ENCODE results near the gene IRGC.

IRGC gene

GRCh38 chr19:43691755-43692154, 24.1 kb upstream of the IRGC start:
- DNase-seq = no peak

GRCh38 chr19:43692385-43692784, 23.5 kb upstream of the IRGC start:
- DNase-seq = no peak

DNA sequence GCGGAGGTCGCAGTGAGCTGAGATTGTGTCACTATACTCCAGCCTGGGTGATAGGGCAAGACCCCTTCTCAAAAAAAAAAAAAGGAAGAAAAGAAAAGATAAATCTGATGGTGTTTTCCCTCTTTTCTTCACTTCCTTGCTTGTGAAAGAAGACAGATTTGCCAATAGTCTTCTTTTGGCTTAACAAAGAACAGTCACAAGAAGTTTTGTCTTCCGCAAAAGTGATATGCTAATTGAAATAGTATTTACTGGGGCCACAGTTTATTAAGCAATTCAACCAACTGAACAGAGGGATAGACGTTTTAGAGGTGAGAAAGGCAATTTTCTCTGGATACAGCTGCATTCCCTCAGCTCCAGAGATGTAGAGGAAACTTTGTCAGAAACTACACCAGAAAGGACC, 23.0 kb upstream of the IRGC start:
- no peak for DNase-seq

DNA sequence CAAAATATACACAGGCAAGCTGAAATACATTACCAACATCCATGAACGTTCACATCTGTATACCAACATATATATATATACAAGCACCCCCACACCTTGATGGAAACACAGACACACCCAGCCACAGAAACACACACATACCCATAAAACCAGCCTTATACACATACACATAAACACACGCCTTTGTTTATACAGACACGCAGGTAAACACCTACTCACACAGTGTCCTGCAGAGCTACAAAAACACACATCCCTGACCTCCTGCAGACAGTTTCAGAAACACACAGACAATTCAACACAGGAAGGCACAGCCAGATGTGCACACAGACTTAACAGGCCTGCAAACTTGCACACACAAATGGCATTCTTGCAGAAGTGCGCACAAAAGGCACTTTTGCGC, 21.3 kb upstream of the IRGC start:
- DNase-seq = no peak

DNA sequence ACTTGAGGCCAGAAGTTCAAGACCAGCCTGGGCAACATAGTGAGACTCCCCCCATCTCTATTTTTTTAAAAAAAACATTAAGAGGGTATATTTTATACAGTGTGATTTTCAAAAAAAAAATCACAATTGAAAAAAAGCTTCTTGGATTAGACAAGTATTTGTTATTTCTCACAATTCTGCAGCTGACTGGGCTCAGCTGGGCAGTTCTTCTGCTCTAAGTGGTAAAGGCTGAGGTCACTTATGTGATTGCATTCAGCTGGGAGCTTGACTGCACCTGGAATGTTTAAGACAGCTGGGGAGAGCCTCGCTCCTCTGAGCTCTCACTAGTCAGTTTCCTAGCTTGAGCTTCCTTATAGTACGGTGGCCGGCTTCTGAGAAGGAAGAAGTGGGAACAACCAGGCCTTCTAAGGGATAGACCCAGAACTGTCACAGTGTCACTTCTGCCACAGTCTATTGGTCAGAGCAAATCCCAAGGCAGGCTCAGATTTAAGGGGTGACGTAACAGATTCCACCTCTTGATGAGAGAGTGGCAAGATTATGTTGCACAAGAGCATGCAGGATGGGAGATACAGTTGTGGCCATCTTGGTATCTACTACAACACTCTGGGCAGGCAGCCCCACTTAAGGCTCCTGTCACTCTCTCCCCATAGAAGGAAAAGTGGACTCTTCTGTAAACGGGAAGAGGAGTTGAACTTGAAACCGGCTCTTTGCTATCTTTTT, 19.7 kb upstream of the IRGC start:
- DNase-seq = no peak

DNA sequence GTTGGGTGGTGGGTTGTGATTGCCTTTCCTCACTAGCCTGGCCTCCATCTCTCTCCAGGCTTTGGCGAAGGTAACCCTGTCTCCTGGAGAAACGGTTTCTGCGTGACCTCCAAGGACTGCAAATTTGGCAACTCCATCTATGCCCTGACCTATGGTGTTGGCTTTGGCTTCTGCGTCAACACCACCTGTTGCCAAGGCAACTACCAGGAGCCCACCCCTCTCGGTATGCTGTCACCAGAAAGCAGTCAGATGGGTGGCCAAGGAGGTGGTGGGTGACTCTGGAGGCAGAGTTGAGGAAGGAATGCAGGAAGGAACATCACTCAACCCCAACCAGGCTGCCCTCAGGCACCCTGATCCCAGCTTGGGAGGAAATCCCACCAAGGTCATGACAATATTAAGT, 18.6 kb upstream of the IRGC start:
- no peak for DNase-seq

DNA sequence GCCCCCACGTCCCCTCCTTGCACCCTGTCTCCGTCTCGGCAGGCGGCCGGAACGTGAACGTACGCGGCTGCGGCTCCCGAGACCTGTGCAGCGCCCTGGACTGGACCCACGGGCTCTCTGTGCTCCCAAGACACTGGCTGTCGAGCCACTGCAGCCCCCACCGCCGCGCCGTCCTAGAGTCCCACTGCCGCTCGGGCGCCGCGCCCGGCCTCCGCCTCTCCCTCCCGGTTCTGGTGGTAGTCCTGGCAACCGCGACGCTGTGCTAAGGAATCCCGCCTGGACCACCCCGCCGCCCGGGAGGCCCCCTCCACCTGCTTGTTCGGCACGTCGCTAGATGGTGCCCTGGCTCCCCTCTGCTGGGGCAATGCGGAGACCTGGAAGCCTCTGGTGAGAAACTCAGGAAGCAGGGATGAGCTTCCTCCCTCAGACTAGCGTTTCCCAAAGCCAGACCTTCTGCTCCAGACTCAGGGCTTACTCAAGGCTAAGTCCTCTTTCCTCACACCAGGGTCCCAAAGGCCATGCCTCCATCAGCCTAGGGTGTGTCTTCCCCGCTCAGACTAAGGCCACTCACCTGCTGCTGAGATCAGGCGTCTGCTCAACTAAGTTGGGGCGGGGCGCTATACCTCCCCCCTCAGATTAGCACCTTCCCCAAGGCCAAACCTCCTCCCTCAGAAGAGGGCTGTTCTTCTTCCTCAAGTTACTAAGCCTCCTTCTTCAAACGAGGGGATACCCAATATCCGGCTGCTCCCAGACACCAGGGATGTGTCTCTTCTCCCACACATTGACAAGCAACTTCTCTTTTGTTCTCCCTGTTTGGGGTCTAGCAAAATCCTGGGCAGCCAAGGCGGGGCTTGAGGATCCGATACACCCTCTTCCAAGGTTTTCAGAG, 16.1 kb upstream of the IRGC start:
- no peak for DNase-seq

DNA sequence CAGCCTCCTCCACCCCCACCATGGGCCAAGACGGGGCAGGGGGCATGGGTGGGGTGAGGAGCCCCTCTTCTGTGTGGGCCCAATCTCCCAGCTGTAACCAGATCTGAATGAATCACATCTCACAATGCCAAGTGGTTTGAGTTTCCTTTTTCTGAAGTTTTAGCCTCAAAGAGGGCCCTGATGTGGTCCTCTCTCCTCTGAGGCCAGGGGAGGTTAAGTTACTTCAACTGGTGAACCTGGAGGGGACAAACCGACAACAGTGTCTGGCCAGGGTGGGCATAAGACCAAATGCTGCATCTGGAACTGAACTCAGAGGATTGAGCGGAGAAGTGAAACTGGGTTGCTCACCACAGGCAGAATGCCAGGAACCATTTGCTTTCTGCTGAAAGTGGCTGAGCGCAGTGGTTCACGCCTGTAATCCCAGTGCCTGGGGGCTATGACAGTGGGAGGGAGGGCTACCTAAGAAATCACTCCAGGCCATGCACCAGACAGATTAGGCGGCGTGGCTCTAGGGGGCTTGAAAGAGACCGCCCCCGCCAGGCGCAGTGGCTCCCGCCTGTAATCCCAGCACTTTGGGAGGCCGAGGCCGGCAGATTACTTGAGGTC, 15.4 kb upstream of the IRGC start:
- no peak for DNase-seq

- no peak for DNase-seq
Measured at GRCh38 chr19:43704002-43704705, 11.7 kb upstream of the IRGC start.

- DNase-seq = no peak
Measured at GRCh38 chr19:43705729-43706128, 10.1 kb upstream of the IRGC start.

- no peak for DNase-seq
Measured at GRCh38 chr19:43707158-43707712, 8.6 kb upstream of the IRGC start.

DNA sequence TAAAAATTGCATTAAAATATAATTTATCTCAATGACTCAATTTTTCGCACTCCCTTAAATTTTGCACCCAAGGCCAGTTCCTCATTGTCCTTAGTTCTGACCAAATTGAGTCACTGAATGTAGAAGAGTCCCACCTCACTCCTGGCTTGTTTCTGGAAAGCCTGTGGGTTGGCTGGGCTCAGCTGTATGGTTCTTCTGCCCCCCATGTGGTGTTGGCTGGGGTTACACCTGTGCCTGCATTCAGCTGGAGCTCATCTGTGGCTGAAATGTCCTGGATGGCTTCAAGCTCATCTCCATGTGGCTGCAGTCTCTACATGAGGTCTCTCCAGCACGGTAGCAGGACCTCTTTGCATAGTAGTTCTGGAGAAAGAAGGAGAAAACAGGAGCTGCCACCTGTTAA, 7.2 kb upstream of the IRGC start:
- DNase-seq = no peak

DNA sequence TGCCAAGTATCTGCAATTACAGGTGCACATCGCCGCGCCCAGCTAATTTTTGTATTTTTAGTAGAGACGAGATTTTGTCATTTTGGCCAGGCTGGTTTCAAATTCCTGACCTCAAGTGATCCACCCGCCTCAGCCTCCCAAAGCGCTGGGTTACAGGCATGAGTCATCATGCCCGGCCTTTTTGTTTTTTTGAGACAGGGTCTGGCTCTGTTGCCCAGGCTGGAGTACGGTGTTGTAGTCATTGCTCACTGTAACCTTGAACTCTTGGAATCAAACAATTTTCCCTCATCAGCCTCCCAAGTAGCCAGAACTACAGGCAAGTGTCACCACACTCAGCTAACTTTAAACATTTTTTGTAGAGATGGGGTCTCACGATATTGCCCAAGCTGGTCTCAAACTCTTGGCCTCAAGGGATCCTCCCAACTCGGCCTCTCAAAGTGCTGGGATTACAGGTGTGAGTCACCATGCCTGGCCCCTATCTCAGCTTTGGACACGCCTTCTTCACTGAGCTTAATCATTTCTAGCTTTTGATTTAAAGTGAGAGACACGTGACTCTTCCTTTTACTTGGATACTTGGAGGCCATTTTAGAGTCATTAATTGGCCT, 4.0 kb upstream of the IRGC start:
- DNase-seq = no peak

DNA sequence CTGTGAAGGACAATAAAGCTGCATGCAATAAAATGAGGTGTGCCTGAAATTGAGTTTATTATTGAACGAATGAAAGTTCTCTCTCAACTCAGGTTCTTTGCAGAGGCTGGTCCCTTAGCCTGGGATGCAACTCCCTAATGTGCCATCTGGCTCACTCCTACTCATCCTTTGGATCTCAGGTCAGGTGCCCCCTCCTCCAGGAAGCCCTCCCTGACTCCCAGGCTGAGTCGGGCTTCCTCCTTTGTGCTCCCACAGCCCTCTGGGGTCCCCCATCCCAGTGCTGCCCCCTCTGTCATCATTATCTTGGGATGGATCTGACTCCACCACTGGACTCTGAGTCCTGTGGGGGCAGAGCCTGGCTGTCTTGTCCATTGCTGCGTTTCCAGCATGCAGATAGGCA, 2.7 kb upstream of the IRGC start:
- DNase-seq = no peak

DNA sequence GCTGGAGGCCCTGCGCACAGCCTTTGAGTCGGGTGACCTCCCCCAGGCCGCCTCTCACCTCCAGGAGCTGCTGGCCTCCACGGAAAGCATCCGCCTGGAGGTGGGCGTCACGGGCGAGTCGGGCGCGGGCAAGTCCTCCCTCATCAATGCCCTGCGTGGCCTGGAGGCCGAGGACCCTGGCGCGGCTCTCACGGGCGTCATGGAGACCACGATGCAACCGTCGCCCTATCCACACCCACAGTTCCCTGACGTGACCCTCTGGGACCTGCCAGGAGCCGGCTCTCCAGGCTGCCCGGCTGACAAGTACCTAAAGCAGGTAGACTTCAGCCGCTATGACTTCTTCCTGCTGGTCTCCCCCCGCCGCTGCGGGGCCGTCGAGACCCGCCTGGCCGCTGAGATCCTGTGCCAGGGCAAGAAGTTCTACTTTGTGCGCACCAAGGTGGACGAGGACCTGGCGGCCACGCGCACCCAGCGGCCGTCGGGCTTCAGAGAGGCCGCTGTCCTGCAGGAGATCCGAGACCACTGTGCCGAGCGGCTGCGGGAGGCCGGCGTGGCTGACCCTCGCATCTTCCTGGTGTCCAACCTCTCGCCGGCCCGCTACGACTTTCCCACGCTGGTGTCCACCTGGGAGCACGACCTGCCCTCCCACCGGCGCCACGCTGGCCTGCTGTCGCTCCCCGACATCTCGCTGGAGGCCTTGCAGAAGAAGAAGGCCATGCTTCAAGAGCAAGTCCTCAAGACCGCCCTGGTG, 2.9 kb downstream of the IRGC start:
- no peak for DNase-seq

GRCh38 chr19:43719378-43719868, 3.5 kb downstream of the IRGC start:
- no peak for DNase-seq

GRCh38 chr19:43719918-43720317, 4.0 kb downstream of the IRGC start:
- DNase-seq = no peak

GRCh38 chr19:43720936-43721335, 5.1 kb downstream of the IRGC start:
- DNase-seq = no peak

DNA sequence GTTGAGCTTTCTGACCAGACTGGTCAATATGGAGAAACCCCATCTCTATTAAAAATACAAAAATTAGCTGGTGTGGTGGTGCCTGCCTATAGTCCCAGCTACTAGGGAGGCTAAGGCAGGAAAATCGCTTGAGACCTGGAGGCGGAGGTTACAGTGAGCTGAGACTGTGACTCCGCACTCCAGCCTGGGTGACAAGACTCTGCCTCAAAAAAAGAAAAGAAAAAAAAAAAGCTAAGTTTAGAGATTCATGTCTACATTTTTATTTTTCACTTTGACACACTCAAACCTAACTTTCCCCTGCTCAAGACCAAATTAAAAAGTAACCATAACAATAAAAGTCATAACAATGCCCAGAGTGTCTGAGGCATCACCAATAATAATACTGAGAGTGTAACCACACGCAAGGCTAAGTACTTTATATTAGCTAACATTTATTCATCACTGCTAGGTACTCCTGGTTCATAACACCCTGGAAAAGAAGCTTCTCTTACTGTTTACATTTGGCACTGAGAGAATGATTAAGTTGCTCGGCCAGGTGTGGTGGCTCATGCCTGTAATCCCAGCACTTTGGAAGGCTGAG, 5.7 kb downstream of the IRGC start:
- DNase-seq = no peak

DNA sequence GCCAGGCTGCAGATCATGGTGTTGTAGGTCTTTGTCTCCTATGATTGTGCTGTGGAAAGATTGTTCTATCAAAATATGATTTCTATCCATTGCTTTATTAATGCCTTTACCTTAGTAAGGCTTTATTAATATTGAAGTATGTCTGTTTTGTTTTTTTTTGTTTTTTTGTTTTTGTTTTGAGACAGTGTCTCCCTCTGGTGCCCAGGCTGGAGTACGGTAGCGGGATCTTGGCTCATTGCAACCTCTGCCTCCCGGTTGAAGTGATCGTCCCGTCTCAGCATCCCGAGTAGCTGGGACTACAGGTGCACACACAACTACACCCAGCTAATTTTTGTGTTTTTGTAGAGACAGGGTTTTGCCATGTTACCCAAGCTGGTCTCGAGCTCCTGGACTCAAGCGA, 7.7 kb downstream of the IRGC start:
- no peak for DNase-seq

DNA sequence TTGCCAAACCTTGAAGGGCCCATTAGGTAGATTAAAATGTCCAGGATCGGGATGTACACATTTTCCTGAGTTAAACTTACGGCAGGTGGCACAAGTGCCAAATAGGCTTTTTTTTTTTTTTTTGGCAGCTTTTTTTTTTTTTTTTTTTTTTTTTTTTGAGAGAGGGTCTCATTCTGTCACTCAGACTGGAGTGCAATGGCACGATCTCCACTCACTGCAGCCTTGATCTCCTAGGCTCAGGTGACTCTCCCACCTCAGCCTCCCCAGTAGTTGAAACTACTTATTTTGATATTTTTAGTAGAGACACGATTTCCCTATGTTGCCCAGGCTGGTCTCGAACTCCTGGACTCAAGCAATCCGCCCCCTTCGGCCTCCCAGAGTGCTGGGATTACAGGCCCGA, 9.0 kb downstream of the IRGC start:
- DNase-seq = no peak
